Measurements from ENCODE around the gene MKS1. TPM values are rescaled to one million over a fixed set of nuclear protein-coding genes. Genes with fewer than 3 reads are reported as not detected.

Gene MKS1
- 10.4 TPM for total RNA-seq

DNA sequence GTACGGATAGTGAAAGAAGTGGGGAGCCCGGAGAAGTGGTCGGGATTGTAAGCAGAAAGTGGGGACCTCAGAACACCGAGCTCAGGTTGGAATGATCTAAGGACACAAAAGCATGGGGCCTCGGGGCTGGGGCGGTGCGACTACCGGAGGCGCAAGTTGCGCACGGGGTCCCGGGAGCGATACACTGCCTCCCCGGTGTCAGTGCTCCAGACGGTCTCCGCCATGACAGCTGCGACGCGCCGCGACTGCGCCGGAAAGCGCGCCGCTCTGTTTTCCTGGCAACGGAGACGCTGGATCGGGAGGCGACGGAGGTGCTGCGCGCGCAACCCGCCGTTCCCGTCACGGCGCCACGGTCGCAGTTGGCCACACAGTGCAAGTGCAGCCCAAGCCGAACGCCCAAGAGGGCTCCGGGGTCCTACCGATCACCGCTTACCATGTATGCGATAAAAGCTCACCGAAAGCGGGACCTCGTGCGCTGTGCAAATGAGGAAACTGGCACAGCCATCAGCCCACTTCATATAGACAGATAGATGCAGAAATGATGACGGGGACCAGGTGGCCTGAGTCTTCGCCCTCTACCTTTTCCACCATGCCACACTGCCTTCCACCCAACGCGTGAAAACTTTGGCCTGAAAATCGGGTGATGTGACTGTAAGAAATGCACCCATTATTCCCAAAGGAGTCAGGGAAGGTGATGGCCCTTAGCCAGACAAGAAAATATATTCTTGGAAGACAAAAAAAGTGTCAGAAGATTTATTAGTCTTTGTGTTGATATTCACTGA is at the start of gene MKS1:
MKS1 (minus strand) TSS at position 249 of the 782 bp plus-strand sequence; CDS start at position 224, 25 bp downstream.
- H3K4me1 ChIP-seq (ENCODE audit: control insufficient read depth in 3 of 3, insufficient read depth in 3 of 3, low read length in 3 of 3): peaks cover 11 to 16% (median 12%) of the 10 kb centered on the region in 3 donors
- no peaks in the 10 kb centered on the region for H3K27me3 ChIP-seq (ENCODE audit: control insufficient read depth in 3 of 3, insufficient read depth in 3 of 3, low read length in 3 of 3)
- peak within 1 kb of the TSS; percentile 85 to 96 (median 94) for H3K9ac ChIP-seq (ENCODE audit: low read depth in 1 of 3, low read length in 3 of 3)
- no peaks in the 10 kb centered on the region for H3K9me3 ChIP-seq (ENCODE audit: control insufficient read depth in 3 of 3, low read length in 3 of 3)
- H3K36me3 ChIP-seq (ENCODE audit: control insufficient read depth in 3 of 3, insufficient read depth in 3 of 3, low read length in 3 of 3): peaks cover 6 to 20% (median 19%) of the 10 kb centered on the region in 3 donors
- peak within 1 kb of the TSS; percentile 67 for H3K27ac ChIP-seq (ENCODE audit: low read depth, low read length)
- peak within 1 kb of the TSS; percentile 80 to 97 (median 94) for H3K4me3 ChIP-seq (ENCODE audit: low read length in 3 of 3)

GRCh38 chr17:58268326-58268725 is 49.3 kb upstream of the MKS1 start:
- H3K4me3 ChIP-seq (ENCODE audit: low read length in 3 of 3): no peak overlapping the region
- H3K4me1 ChIP-seq (ENCODE audit: control insufficient read depth in 3 of 3, insufficient read depth in 3 of 3, low read length in 3 of 3): peaks cover 0 to 3% (median 0%) of the 10 kb centered on the region in 3 donors
- no peaks in the 10 kb centered on the region for H3K9me3 ChIP-seq (ENCODE audit: control insufficient read depth in 3 of 3, low read length in 3 of 3)
- no peaks in the 10 kb centered on the region for H3K36me3 ChIP-seq (ENCODE audit: control insufficient read depth in 3 of 3, insufficient read depth in 3 of 3, low read length in 3 of 3)
- H3K9ac ChIP-seq (ENCODE audit: low read depth in 1 of 3, low read length in 3 of 3): no peak overlapping the region
- H3K27ac ChIP-seq (ENCODE audit: low read depth, low read length): no peak overlapping the region
- peaks cover 8 to 23% (median 14%) of the 10 kb centered on the region in 3 donors for H3K27me3 ChIP-seq (ENCODE audit: control insufficient read depth in 3 of 3, insufficient read depth in 3 of 3, low read length in 3 of 3)

DNA sequence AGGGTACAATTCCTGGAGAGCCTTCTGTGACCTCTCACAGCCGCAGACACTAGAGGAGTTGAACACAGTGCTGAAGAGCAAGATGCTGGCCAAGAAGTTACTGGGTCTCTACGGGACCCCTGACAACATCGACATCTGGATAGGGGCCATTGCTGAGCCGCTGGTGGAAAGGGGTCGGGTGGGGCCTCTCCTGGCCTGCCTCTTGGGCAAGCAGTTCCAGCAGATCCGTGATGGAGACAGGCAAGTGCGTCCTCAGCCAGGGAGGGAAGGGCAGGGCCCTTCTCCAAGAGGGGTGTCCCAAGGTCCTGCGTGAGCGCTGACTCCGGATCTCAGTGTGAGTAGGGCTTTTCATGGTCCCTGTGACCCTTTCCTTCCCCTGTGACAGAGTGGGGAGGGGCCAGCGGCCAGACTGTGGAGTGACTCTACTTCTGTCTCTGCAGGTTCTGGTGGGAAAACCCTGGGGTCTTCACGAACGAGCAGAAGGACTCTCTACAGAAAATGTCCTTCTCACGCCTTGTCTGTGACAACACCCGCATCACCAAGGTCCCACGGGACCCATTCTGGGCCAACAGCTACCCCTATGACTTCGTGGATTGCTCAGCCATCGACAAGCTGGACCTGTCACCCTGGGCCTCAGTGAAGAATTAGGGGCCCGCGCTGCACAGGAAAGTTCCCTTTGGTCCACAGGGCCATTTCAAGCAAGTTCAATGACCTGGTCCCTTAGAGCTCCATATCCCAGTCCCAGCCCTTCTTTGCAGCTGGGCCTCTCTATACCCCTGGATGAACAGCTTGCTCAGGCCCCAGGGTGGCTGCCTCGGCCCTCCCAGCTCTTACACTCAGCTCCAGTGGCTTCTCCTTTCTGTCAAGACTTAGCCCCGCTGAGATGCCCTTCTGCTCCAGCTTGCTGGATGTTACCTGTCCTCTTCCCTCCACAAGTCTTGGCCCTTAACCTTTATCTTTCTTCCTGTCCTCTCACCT is 48.6 kb upstream of the MKS1 start:
- Histone ChIP-seq H3K27ac (ENCODE audit: low read depth, low read length) (no peak overlapping the region), H3K27me3 (ENCODE audit: control insufficient read depth in 3 of 3, insufficient read depth in 3 of 3, low read length in 3 of 3) (peaks cover 8 to 26% (median 14%) of the 10 kb centered on the region in 3 donors), H3K9ac (ENCODE audit: low read depth in 1 of 3, low read length in 3 of 3) (no peak overlapping the region), H3K36me3 (ENCODE audit: control insufficient read depth in 3 of 3, insufficient read depth in 3 of 3, low read length in 3 of 3) (no peaks in the 10 kb centered on the region), H3K9me3 (ENCODE audit: control insufficient read depth in 3 of 3, low read length in 3 of 3) (no peaks in the 10 kb centered on the region), H3K4me3 (ENCODE audit: low read length in 3 of 3) (no peak overlapping the region), H3K4me1 (ENCODE audit: control insufficient read depth in 3 of 3, insufficient read depth in 3 of 3, low read length in 3 of 3) (peaks cover 0 to 3% (median 0%) of the 10 kb centered on the region in 3 donors)

DNA sequence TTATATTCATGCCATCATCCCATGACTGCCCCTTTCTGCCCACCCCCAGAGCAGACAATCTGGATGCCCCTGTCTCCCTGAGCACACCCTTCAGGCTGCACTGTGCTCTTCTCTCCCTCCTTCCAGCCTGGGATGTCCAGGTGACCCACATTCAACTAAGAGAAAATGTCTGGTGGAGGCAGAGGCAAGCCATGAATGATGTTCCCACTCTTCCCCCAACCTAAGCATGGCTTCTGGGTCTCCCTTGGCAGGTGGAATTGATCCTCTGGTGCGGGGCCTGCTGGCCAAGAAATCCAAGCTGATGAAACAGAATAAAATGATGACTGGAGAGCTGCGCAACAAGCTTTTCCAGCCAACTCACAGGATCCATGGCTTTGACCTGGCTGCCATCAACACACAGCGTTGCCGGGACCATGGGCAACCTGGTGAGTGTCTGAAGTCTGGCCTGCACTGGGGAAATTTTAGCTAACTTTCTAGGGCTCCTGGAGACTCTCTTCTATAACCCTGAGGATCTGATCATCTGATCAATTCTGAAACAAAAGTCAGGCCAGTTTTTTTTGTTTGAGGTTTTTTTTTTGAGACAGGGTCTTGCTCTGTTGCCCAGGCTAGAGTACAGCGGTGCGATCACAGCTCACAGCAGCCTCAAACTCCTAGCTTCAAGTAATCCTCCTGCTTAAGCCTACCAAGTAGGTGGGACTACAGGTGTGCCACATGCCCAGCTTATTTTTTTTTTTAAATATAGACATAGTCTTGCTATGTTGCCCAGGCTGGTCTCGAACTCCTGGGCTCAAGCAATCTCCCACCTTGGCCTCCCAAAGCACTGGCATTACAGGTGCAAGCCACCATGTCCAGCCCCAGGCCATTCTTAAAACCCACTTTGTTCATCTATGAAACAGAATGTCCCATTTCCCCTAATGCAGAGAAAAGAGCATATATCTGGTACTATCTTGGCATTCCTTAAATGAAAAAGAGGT is 47.1 kb upstream of the MKS1 start:
- Histone ChIP-seq H3K9ac (ENCODE audit: low read depth in 1 of 3, low read length in 3 of 3) (no peak overlapping the region), H3K9me3 (ENCODE audit: control insufficient read depth in 3 of 3, low read length in 3 of 3) (no peaks in the 10 kb centered on the region), H3K4me3 (ENCODE audit: low read length in 3 of 3) (no peak overlapping the region), H3K36me3 (ENCODE audit: control insufficient read depth in 3 of 3, insufficient read depth in 3 of 3, low read length in 3 of 3) (no peaks in the 10 kb centered on the region), H3K27me3 (ENCODE audit: control insufficient read depth in 3 of 3, insufficient read depth in 3 of 3, low read length in 3 of 3) (peaks cover 14 to 28% (median 14%) of the 10 kb centered on the region in 3 donors), H3K4me1 (ENCODE audit: control insufficient read depth in 3 of 3, insufficient read depth in 3 of 3, low read length in 3 of 3) (peaks cover 0 to 3% (median 0%) of the 10 kb centered on the region in 3 donors), H3K27ac (ENCODE audit: low read depth, low read length) (no peak overlapping the region)

- Histone ChIP-seq H3K4me1 (ENCODE audit: control insufficient read depth in 3 of 3, insufficient read depth in 3 of 3, low read length in 3 of 3) (peaks cover 0 to 3% (median 0%) of the 10 kb centered on the region in 3 donors), H3K9ac (ENCODE audit: low read depth in 1 of 3, low read length in 3 of 3) (no peak overlapping the region), H3K4me3 (ENCODE audit: low read length in 3 of 3) (no peak overlapping the region), H3K9me3 (ENCODE audit: control insufficient read depth in 3 of 3, low read length in 3 of 3) (no peaks in the 10 kb centered on the region), H3K36me3 (ENCODE audit: control insufficient read depth in 3 of 3, insufficient read depth in 3 of 3, low read length in 3 of 3) (no peaks in the 10 kb centered on the region), H3K27ac (ENCODE audit: low read depth, low read length) (no peak overlapping the region), H3K27me3 (ENCODE audit: control insufficient read depth in 3 of 3, insufficient read depth in 3 of 3, low read length in 3 of 3) (peaks cover 14 to 28% (median 14%) of the 10 kb centered on the region in 3 donors)
These were observed 46.2 kb upstream of the MKS1 start for GRCh38 chr17:58265271-58265670.

GRCh38 chr17:58264407-58265103 is 45.5 kb upstream of the MKS1 start:
- no peak overlapping the region for H3K27ac ChIP-seq (ENCODE audit: low read depth, low read length)
- H3K4me1 ChIP-seq (ENCODE audit: control insufficient read depth in 3 of 3, insufficient read depth in 3 of 3, low read length in 3 of 3): peaks cover 0 to 3% (median 0%) of the 10 kb centered on the region in 3 donors
- no peaks in the 10 kb centered on the region for H3K9me3 ChIP-seq (ENCODE audit: control insufficient read depth in 3 of 3, low read length in 3 of 3)
- no peak overlapping the region for H3K4me3 ChIP-seq (ENCODE audit: low read length in 3 of 3)
- H3K27me3 ChIP-seq (ENCODE audit: control insufficient read depth in 3 of 3, insufficient read depth in 3 of 3, low read length in 3 of 3): peaks cover 14 to 28% (median 14%) of the 10 kb centered on the region in 3 donors
- no peak overlapping the region for H3K9ac ChIP-seq (ENCODE audit: low read depth in 1 of 3, low read length in 3 of 3)
- no peaks in the 10 kb centered on the region for H3K36me3 ChIP-seq (ENCODE audit: control insufficient read depth in 3 of 3, insufficient read depth in 3 of 3, low read length in 3 of 3)

DNA sequence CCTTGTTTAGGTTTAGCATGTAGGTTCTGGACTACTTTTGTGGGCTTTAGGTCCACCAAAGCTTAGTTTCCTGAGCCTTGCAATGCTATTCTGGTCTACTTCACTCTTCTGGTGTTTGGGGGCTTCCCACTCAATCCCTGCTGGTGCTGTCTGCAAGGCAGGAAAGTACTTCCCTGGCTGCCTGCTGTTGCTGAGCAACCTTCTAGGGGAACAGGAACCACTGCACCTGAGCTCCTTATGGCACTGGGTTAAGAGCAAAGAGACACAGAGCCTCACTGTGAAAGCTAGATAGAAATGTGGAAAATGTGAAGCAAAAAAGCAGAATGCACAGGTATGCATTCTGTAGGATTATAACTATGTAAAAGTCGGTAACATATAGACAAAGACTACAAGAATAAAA is 44.7 kb upstream of the MKS1 start:
- H3K36me3 ChIP-seq (ENCODE audit: control insufficient read depth in 3 of 3, insufficient read depth in 3 of 3, low read length in 3 of 3): no peaks in the 10 kb centered on the region
- no peaks in the 10 kb centered on the region for H3K9me3 ChIP-seq (ENCODE audit: control insufficient read depth in 3 of 3, low read length in 3 of 3)
- H3K4me3 ChIP-seq (ENCODE audit: low read length in 3 of 3): no peak overlapping the region
- H3K9ac ChIP-seq (ENCODE audit: low read depth in 1 of 3, low read length in 3 of 3): no peak overlapping the region
- H3K27me3 ChIP-seq (ENCODE audit: control insufficient read depth in 3 of 3, insufficient read depth in 3 of 3, low read length in 3 of 3): peaks cover 14 to 28% (median 14%) of the 10 kb centered on the region in 3 donors
- peaks cover 0 to 3% (median 0%) of the 10 kb centered on the region in 3 donors for H3K4me1 ChIP-seq (ENCODE audit: control insufficient read depth in 3 of 3, insufficient read depth in 3 of 3, low read length in 3 of 3)
- no peak overlapping the region for H3K27ac ChIP-seq (ENCODE audit: low read depth, low read length)

- Histone ChIP-seq H3K9me3 (ENCODE audit: control insufficient read depth in 3 of 3, low read length in 3 of 3) (no peaks in the 10 kb centered on the region), H3K27me3 (ENCODE audit: control insufficient read depth in 3 of 3, insufficient read depth in 3 of 3, low read length in 3 of 3) (peaks cover 14 to 24% (median 14%) of the 10 kb centered on the region in 3 donors), H3K27ac (ENCODE audit: low read depth, low read length) (no peak overlapping the region), H3K36me3 (ENCODE audit: control insufficient read depth in 3 of 3, insufficient read depth in 3 of 3, low read length in 3 of 3) (no peaks in the 10 kb centered on the region), H3K4me1 (ENCODE audit: control insufficient read depth in 3 of 3, insufficient read depth in 3 of 3, low read length in 3 of 3) (peaks cover 0 to 3% (median 0%) of the 10 kb centered on the region in 3 donors), H3K4me3 (ENCODE audit: low read length in 3 of 3) (no peak overlapping the region), H3K9ac (ENCODE audit: low read depth in 1 of 3, low read length in 3 of 3) (no peak overlapping the region)
These were observed 43.1 kb upstream of the MKS1 start for GRCh38 chr17:58262149-58262548.
